Neuronal stem cell (in vitro differentiated cells): ENCODE results near the gene USP46.

Source experiments
- DNase-seq: peaks from one replicate; pipeline ENCODE4 v3.0.0-alpha.2; 2013; ENCODE audit warnings: low spot score
- H2AFZ ChIP-seq: one replicate; pipeline ENCODE4 v1.6.1; 2013; ENCODE audit warnings: mild to moderate bottlenecking, low read length, inconsistent platforms
- H2AK5ac ChIP-seq: 2 replicates; pipeline ENCODE4 v1.6.1; 2013; ENCODE audit warnings: low read depth, mild to moderate bottlenecking, inconsistent platforms, low read length, moderate library complexity, mixed read lengths
- H2BK120ac ChIP-seq: 2 replicates; pipeline ENCODE4 v1.6.1; 2013; ENCODE audit warnings: low read depth, mild to moderate bottlenecking, inconsistent platforms, low read length, moderate library complexity, mixed read lengths
- H2BK12ac ChIP-seq: one replicate; pipeline ENCODE4 v1.6.1; 2013; ENCODE audit warnings: low read length, inconsistent platforms
- H2BK15ac ChIP-seq: 2 replicates; pipeline ENCODE4 v1.6.1; 2013; ENCODE audit warnings: mild to moderate bottlenecking, low read length, inconsistent platforms, mixed read lengths
- H2BK5ac ChIP-seq: one replicate; pipeline ENCODE4 v1.6.1; 2013; ENCODE audit warnings: inconsistent platforms, mild to moderate bottlenecking, low read length, moderate library complexity
- H3K14ac ChIP-seq: one replicate; pipeline ENCODE4 v1.6.1; 2013; ENCODE audit warnings: low read length, inconsistent platforms
- H3K18ac ChIP-seq: 2 replicates; pipeline ENCODE4 v1.6.1; 2013; ENCODE audit warnings: low read length, inconsistent platforms
- H3K23ac ChIP-seq: 2 replicates; pipeline ENCODE4 v1.6.1; 2013; ENCODE audit warnings: low read depth, mild to moderate bottlenecking, mixed read lengths, low read length, inconsistent platforms; ENCODE audit not compliant: poor library complexity
- H3K27ac ChIP-seq: replicated peaks from 3 replicates; pipeline ENCODE4 v1.5.1; 2013; ENCODE audit warnings: low read length, inconsistent platforms
- H3K27me3 ChIP-seq, 3 experiments: 2 replicates each; pipeline ENCODE4 v1.6.1; 2013; ENCODE audit warnings: low read length in 3 of 3, mild to moderate bottlenecking in 2 of 3, inconsistent platforms in 1 of 3, low read depth in 1 of 3, mixed read lengths in 1 of 3, moderate library complexity in 1 of 3; ENCODE audit not compliant: control insufficient read depth in 3 of 3, insufficient read depth in 3 of 3
- H3K36me3 ChIP-seq, 2 donors: replicated peaks in 1 of 2; 2 replicates each; pipeline ENCODE4 v1.6.1; 2013; ENCODE audit warnings: low read length in 2 of 2; ENCODE audit not compliant: control insufficient read depth in 2 of 2, insufficient read depth in 2 of 2
- H3K4ac ChIP-seq: 2 replicates; pipeline ENCODE4 v1.6.1; 2013; ENCODE audit warnings: inconsistent platforms, mild to moderate bottlenecking, low read length, moderate library complexity
- H3K4me1 ChIP-seq, 2 donors: 1 replicate in 1 of 2; 2 replicates in 1 of 2; pipeline ENCODE4 v1.6.1; 2013; ENCODE audit warnings: low read length in 2 of 2, low read depth in 1 of 2; ENCODE audit not compliant: control insufficient read depth in 2 of 2, insufficient read depth in 1 of 2
- H3K4me2 ChIP-seq: one replicate; pipeline ENCODE4 v1.6.1; 2013; ENCODE audit warnings: mild to moderate bottlenecking, low read length, inconsistent platforms; ENCODE audit not compliant: insufficient read depth, poor library complexity, severe bottlenecking
- H3K4me3 ChIP-seq, 2 donors: 2 replicates each; pipeline ENCODE4 v1.5.1; 2013; ENCODE audit warnings: low read length in 2 of 2, mild to moderate bottlenecking in 2 of 2, inconsistent platforms in 1 of 2, moderate library complexity in 1 of 2
- H3K79me1 ChIP-seq: one replicate; pipeline ENCODE4 v1.6.1; 2013; ENCODE audit warnings: low read depth, mild to moderate bottlenecking, inconsistent platforms, low read length, moderate library complexity
- H3K9ac ChIP-seq: one replicate; pipeline ENCODE4 v1.6.1; 2013; ENCODE audit warnings: mild to moderate bottlenecking, low read depth, low read length, inconsistent platforms; ENCODE audit not compliant: poor library complexity
- H3K9me3 ChIP-seq, 2 donors: replicated peaks in 1 of 2; 2 replicates each; pipeline versions ENCODE3 to v1.6.1; 2013; ENCODE audit warnings: low read length in 2 of 2, mild to moderate bottlenecking in 2 of 2, inconsistent platforms in 1 of 2, low read depth in 1 of 2, mixed read lengths in 1 of 2, moderate library complexity in 1 of 2; ENCODE audit not compliant: control insufficient read depth in 2 of 2, insufficient read depth in 1 of 2
- H4K8ac ChIP-seq: one replicate; pipeline ENCODE4 v1.6.1; 2013; ENCODE audit warnings: low read depth, mild to moderate bottlenecking, inconsistent platforms, low read length, moderate library complexity
- H4K91ac ChIP-seq: one replicate; pipeline ENCODE4 v1.6.1; 2013; ENCODE audit warnings: low read length, low read depth, mild to moderate bottlenecking, inconsistent platforms; ENCODE audit not compliant: poor library complexity
- WGBS, 2 donors: extraction: QIAGEN DNeasy Blood & Tissue Kit; methylation state at CpG; one replicate each; pipeline ENCODE4 v1.1.7; 2013; ENCODE audit warnings: missing lambda C conversion rate in 2 of 2, mixed read lengths in 1 of 2; ENCODE audit not compliant: insufficient read length in 2 of 2, insufficient replicate concordance in 1 of 2; ENCODE audit errors: extremely low coverage in 2 of 2; 5-methylcytosine and 5-hydroxymethylcytosine counted together

The USP46 gene

GRCh38 chr4:52658641-52659000 is 480 bp downstream of the USP46 start:
- Histone ChIP-seq H2AFZ (peak overlapping the region; percentile 99), H4K91ac (no peak overlapping the region), H2BK120ac (peak overlapping the region; percentile 72), H3K4me3 (peak overlapping the region; percentile 86 to 98), H3K27me3 (no peaks in the 10 kb centered on the region), H3K4me1 (peaks cover 3 to 9% of the 10 kb centered on the region in 2 donors), H3K14ac (peak overlapping the region; percentile 14), H2BK15ac (peak overlapping the region; percentile 55), H3K23ac (peak overlapping the region; percentile 87), H3K18ac (peak overlapping the region; percentile 94), H3K27ac (peak overlapping the region; percentile 54), H3K79me1 (peaks cover 6% of the 10 kb centered on the region), H2AK5ac (peak overlapping the region; percentile 74), H3K4ac (no peak overlapping the region), H3K9me3 (peaks cover 5 to 33% of the 10 kb centered on the region in 2 donors), H4K8ac (peak overlapping the region; percentile 65), H2BK12ac (no peak overlapping the region), H3K9ac (peak overlapping the region; percentile 94), H2BK5ac (peak overlapping the region; percentile 66), H3K36me3 (peaks cover 2 to 34% of the 10 kb centered on the region in 2 donors), H3K4me2 (peak overlapping the region; percentile 71)
- DNase-seq: peak; percentile 5
- WGBS, 2 donors: no CpG with 5 or more reads among the region's 33 CpGs

- Histone ChIP-seq H3K14ac (no peak overlapping the region), H3K27me3 (no peaks in the 10 kb centered on the region), H2BK15ac (peak overlapping the region; percentile 78), H3K4ac (no peak overlapping the region), H2BK120ac (peak overlapping the region; percentile 54), H2AFZ (peak overlapping the region; percentile 99), H3K4me1 (peaks cover 3 to 9% of the 10 kb centered on the region in 2 donors), H3K4me3 (peak overlapping the region; percentile 86 to 98), H4K91ac (no peak overlapping the region), H3K18ac (peak overlapping the region; percentile 38), H3K4me2 (peak overlapping the region; percentile 71), H3K23ac (no peak overlapping the region), H4K8ac (no peak overlapping the region), H2BK12ac (no peak overlapping the region), H2BK5ac (peak overlapping the region; percentile 26), H3K79me1 (peaks cover 6% of the 10 kb centered on the region), H3K36me3 (peaks cover 2 to 34% of the 10 kb centered on the region in 2 donors), H3K9me3 (peaks cover under 1 to 26% of the 10 kb centered on the region in 2 donors), H3K27ac (peak overlapping the region; percentile 14), H2AK5ac (peak overlapping the region; percentile 74), H3K9ac (no peak overlapping the region)
- peak; percentile 30 for DNase-seq
- WGBS, 2 donors: no CpG with 5 or more reads among the region's 18 CpGs
These were observed 1.2 kb downstream of the USP46 start for GRCh38 chr4:52657618-52658501.

GRCh38 chr4:52657292-52657617 is 1.8 kb downstream of the USP46 start:
- H3K27ac ChIP-seq: peak overlapping the region; percentile 14

GRCh38 chr4:52655506-52655905 is 3.6 kb downstream of the USP46 start:
- Histone ChIP-seq H3K79me1 (peaks cover 6% of the 10 kb centered on the region), H2AFZ (no peak overlapping the region), H2BK12ac (no peak overlapping the region), H3K18ac (no peak overlapping the region), H3K4me2 (no peak overlapping the region), H3K14ac (no peak overlapping the region), H3K4me1 (peaks cover 3 to 9% of the 10 kb centered on the region in 2 donors), H3K4ac (no peak overlapping the region), H2BK15ac (no peak overlapping the region), H3K23ac (no peak overlapping the region), H2AK5ac (no peak overlapping the region), H2BK5ac (no peak overlapping the region), H2BK120ac (no peak overlapping the region), H3K27ac (no peak overlapping the region), H3K9ac (no peak overlapping the region), H3K4me3 (no peak overlapping the region), H4K91ac (no peak overlapping the region), H3K27me3 (no peaks in the 10 kb centered on the region), H3K9me3 (peaks cover 0 to 23% of the 10 kb centered on the region in 2 donors), H3K36me3 (peaks cover 0 to 30% of the 10 kb centered on the region in 2 donors), H4K8ac (no peak overlapping the region)
- DNase-seq: no peak

More at GRCh38 chr4:52657292-52657617, 1.8 kb downstream of the USP46 start:
- no peak overlapping the region for H2BK15ac ChIP-seq
- H2BK5ac ChIP-seq: peak overlapping the region; percentile 26
- H3K4me2 ChIP-seq: no peak overlapping the region
- H3K79me1 ChIP-seq: peaks cover 6% of the 10 kb centered on the region
- H2AK5ac ChIP-seq: peak overlapping the region; percentile 68
- H3K4me3 ChIP-seq: no peak overlapping the region
- peaks cover 2 to 34% of the 10 kb centered on the region in 2 donors for H3K36me3 ChIP-seq
- no CpG with 5 or more reads among the region's 8 CpGs for WGBS, 2 donors
- H2BK12ac ChIP-seq: no peak overlapping the region
- peak overlapping the region; percentile 38 for H3K18ac ChIP-seq
- H2AFZ ChIP-seq: no peak overlapping the region
- no peak overlapping the region for H4K8ac ChIP-seq
- DNase-seq: no peak
- H3K14ac ChIP-seq: no peak overlapping the region
- H2BK120ac ChIP-seq: no peak overlapping the region
- peaks cover 0 to 25% of the 10 kb centered on the region in 2 donors for H3K9me3 ChIP-seq
- no peak overlapping the region for H3K4ac ChIP-seq
- peaks cover 3 to 9% of the 10 kb centered on the region in 2 donors for H3K4me1 ChIP-seq
- peak overlapping the region; percentile 44 for H3K9ac ChIP-seq
- no peaks in the 10 kb centered on the region for H3K27me3 ChIP-seq
- no peak overlapping the region for H4K91ac ChIP-seq
- no peak overlapping the region for H3K23ac ChIP-seq
